Stimulated activated CD8-positive, alpha-beta memory T cell treated with anti-CD3 and anti-CD28 coated beads, Interleukin-15, amount 100 ng/mL, for 1 hour (primary cell): ENCODE measurements around the gene CST8.
A peak's percentile ranks its signal among the peaks of the same experiment; 100 is the strongest.
"Not testable (repeated sequence)": the region's sequence is repeated elsewhere in the genome, so short reads cannot be mapped to it uniquely, and the experiment has no call there.

ENCODE experiments used
- DNase-seq: peaks from one replicate; pipeline ENCODE4 v3.0.0-alpha.2; 2020; ENCODE audit warnings: low read depth

CST8 gene

GRCh38 chr20:23490817-23491216 is at the start of gene CST8:
Gene CST8 (plus strand): TSS chr20:23491117. CDS start chr20:23491668, 551 bp downstream.
- no peak for DNase-seq

DNA sequence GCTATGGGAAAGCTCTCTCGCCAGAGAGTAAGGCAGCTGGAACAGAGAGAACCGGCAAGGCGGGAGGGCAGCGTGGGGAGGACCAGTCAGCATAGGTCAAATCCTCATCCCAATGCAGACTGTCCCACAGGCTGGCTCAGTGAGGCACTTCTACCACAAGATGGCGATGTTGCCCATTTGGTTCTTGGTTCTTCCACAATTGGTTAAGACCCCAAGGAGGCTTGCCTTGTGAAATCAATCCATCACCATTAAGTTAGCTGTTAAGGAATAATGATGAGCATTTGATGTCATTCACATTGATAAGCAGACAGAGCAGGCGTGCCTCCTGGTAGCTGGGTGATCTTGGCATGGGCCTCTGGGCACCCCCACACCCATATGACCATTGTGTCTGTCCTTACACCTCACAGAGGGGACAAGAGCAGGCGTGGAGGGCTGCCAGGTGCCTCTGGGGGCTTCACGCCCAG is 49.0 kb upstream of the CST8 start:
- peak; percentile 25 for DNase-seq

- no peak for DNase-seq
These were observed 48.5 kb upstream of the CST8 start for GRCh38 chr20:23442436-23442835.

- no peak for DNase-seq
These were observed 46.1 kb upstream of the CST8 start for GRCh38 chr20:23444859-23445258.

DNA sequence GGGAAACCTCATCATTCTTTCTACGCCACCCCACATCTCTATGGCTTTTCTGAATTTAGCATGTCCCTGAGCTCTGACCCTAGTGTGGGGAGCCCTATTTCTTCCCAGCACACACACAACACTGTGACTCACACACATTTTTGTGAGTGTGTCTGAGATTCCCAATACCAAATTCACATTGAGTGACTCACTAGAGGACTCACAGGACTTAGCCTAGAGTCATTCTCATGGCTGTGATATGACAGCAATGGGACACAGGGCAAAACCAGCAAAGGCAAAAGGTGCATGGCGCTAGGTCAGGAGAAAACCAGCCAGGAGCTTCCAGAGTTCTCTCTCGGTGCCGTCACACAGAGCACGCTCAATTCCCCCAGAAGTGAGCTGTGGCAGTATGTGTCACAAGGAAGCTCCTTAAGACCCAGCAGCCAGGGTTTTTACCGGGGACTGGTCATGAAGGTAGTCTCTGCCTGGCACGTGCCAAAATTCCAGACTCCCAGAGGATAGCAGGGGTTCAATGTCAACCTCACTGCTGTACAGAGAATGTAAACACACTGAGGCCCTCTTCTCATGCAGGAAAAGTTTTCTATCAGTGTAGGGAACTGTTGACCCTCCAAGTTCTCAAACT is 45.2 kb upstream of the CST8 start:
- no peak for DNase-seq

GRCh38 chr20:23446505-23446904 is 44.4 kb upstream of the CST8 start:
- DNase-seq: no peak

GRCh38 chr20:23448167-23448566 is 42.8 kb upstream of the CST8 start:
- no peak for DNase-seq

DNA sequence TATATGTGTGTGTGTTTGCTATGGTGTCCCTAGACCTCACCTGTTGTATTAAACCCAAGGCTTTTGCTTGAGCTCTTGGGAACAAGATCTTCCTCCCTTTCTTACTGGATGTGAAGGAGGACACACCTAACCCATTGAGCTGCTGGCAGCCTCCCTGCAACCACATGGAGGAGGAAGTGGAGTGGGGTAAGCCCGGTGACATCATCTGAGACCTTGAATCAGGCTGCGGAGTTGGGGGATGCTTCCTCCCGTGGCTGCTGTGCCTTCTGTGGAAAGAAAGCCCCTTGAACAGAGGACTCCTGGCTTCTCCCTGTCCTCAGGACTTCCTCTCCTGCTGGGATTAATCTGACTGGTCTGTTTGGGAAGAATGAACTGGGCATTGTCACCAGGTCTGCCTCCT is 41.5 kb upstream of the CST8 start:
- DNase-seq: no peak

GRCh38 chr20:23450877-23451276 is 40.0 kb upstream of the CST8 start:
- DNase-seq: no peak

DNA sequence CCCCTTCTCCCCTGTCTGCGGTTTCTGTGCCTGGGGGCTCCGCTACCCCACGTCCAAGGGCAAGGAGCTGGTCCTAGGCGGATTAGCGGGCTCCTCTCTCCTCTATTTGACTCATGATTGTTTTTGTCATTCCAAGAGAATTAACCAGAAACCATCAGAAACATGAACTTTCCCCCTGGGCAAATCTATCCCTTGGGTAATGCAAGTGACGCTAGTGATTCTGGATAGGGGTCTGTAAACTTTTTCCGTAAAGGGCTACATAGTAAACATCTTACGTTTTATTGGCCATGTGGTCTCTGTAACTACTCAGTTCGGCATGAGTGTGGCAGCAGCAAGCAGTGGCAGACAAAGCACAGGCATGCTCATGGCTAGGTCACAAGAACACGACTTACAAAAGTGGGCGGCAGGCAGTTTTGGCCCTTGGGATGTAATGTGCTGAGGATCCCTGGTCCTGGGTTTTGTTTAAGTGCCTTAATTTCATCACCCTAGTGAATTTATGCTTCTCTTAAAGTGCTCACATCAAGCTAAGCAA is 38.9 kb upstream of the CST8 start:
- no peak for DNase-seq

DNA sequence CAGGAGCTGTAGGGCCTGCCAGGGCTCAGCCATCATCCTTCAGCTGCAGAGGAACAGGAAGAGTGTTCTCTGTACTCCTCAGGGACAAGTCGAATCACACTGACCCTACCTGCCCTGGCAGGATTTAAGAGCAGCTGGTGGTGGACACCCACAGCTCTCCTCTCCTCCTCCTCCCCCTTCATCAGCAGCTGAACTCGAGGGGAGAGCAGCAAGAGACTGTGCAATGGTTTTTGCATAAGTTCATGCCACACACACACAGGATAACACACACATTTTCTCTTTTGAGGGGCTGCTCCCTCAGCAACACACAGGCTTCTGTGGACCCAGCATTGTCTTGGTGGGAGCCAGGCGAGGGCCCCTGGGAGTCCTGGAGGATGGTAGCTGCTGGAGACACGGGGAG is 38.1 kb upstream of the CST8 start, which contains the start of gene CST11:
CST11 (minus strand) TSS at position 101 of the 400 bp plus-strand sequence; CDS start at position 36, 65 bp downstream.
- DNase-seq: no peak

DNA sequence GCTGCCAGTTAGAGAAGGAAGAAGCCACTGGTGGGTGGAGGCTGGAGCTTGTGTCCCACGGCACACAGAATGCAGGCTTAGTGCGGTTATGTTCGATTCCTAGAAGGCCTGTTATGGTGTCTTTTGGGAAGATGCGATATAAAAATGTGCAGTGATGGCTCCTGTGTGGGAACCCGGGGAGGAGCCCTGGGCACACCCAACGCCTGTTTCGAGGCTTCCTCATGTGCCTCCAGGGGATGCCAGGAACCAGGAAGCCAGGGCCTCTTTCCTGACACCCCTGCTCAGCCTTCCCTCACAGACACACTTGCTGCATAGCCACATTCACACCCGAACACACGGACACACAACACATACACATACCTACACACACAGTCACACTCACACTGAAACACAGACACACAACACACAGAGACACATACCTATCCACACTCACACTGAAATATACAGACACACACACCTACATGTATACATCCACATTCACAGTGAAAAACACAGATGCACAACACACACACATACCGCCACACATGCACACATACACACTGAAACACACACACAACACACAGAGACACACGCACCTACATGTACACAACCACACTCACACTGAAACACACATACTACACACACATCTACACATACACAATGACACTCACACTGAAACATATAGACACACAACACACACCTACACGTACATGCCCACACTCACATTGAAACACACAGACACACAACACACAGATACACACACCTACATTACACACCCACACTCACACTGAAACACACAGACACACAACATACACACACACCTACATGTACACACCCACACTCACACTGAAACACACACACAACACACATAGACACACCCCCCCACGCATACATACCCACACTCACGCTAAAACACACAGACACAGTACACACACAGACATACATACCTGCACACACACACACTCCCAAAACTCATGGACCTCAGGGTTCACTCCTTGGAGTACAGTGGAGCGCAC is 37.1 kb upstream of the CST8 start:
- no peak for DNase-seq

DNA sequence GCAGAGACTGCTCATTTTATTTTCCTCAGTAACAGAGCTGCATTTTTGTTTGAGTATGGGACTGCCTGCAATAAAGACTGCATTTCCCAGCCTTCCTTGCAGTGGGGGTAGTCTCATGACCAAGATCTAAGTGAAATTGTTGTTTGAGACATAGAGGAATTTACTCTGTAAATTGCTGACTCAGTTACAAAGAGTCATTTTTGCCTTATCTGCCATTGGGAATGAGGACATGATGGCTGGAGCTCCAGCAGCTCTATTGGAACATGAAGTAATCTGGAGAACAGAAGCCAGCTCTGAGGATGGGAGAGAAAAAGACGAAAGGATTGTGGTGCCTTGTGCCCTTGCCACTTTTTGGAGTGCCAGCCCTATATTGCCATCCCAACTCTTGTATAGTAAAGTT is 36.1 kb upstream of the CST8 start:
- DNase-seq: no peak

DNA sequence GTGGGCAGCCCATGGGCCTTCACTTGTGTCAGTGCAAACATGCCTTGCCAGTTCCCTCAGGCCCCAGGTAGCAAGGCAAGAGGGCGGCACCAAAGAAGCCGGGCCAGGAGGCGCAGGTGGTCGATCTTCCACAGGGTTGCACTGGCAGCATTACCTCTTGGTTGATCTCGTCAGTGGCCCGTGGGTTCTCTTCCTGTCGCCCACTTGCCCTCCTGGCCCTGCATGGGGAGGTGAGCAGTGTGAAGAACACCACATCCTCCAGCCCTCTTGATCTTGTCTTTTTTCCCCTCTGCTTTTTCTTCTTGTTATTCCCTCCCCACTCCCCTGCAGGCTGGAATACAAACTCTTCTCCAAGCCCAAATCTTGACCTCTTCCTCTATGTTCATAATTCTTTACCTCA is 35.3 kb upstream of the CST8 start:
- DNase-seq: no peak

DNA sequence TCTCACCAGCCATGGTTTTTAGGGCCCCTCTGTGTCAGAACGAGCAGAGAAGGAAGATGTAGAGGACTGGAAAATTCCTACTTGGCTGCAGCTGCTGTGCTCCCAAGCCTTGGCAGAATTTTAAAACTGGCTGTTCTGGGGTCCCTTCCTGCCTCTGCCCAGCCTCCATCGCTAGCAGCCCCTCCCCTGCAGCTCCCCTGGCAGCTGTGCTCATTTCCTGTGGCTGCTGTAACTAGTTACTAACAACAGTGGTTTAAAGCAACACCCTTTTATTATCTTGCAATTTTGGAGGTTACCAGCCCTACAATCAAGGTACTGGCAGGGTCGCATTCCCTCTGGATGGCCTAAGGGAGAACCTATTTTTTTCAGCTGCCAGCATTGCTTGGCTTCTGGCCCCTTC is 34.5 kb upstream of the CST8 start:
- DNase-seq: no peak

- DNase-seq: no peak
These were observed 34.0 kb upstream of the CST8 start for GRCh38 chr20:23456873-23457272.

- DNase-seq: no peak
These were observed 31.3 kb upstream of the CST8 start for GRCh38 chr20:23459461-23460150.

- no peak for DNase-seq
These were observed 29.7 kb upstream of the CST8 start for GRCh38 chr20:23461180-23461579.

DNA sequence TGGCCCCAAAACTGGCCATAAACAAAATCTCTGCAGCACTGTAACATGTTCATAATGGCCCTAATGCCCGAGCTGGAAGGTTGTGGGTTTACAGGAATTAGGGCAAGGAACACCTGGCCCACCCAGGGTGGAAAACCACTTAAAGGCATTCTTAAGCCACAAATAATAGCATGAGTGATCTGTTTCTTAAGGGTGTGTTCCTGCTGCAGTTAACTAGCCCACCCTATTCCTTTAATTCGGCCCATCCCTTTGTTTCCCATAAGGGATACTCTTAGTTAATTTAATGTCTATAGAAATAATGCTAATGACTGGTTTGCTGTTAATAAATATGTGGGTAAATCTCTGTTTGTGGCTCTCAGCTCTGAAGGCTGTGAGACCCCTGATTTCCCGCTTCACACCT is 24.0 kb upstream of the CST8 start:
- not testable (repeated sequence) for DNase-seq

DNA sequence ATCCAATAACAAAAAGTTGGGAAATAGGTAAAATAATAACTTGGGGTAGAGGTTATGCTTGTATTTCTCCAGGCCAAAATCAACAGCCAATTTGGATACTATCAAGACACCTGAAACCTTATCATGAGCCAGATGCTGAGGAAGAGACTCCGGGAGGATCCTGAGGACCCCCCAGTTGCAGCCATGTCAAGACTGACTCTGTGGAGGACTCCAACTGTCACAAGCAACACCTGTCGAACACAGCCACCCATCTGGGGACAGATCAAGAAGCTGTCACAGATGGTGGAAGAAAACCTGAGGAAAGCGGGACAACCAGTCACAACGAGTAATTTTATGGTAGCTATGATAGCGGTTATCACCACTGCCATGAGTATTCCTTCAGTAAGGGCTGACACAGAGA is 18.6 kb upstream of the CST8 start:
- DNase-seq: not testable (repeated sequence)

DNA sequence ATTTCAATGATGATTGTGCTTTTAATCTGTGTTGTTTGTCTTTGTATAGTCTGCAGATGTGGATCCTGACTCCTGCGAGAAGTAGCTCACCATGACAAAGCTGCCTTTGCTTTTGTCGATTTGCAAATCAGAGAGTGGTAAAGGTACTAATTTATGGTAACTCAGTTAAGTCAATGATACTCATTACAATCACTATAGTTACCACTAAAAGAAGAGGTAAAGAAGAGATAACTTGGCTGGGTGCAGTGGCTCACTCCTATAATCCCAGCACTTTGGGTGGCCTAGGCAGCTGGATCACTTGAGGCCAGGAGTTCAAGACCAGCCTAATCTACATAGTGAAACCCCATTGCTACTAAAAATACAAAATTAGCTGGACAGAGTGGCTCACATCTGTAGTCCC is 17.6 kb upstream of the CST8 start:
- not testable (repeated sequence) for DNase-seq

DNA sequence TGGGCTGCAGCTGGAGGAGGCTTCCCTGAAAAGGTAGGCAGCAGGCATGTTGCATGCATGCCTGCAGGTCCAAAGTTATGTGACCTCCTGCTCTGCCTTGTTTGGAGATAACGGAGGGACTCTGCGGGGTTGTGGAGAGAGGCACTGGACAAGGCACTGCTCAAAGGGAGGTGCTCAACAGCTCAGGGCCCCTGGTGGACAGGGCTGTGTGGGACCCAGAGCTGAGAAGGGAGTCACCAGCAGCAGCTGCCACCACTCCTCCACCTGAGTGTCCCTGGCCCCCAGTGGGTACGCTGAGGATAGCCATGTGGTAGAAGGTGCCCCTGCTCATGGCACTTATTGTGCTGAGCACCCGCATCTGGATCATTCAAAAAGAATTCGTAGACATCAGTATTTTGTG is 15.5 kb upstream of the CST8 start:
- DNase-seq: no peak
